HepG2 (cell line): ENCODE measurements around the gene PCDHGA1. TPM values are rescaled to one million over a fixed set of nuclear protein-coding genes. Genes with fewer than 3 reads are reported as not detected.

ENCODE experiments used
- HCFC1 ChIP-seq: fragments of 150-350 bp; IDR thresholded peaks from 2 replicates; pipeline ENCODE4 v1.6.1; 2014; ENCODE audit warnings: low read depth, low read length
- HMG20B ChIP-seq: conservative IDR thresholded peaks from 2 replicates; pipeline ENCODE4 v1.6.1; 2016; ENCODE audit warnings: missing genetic modification reagents, missing compliant biosample characterization
- KDM3A ChIP-seq: IDR thresholded peaks from 2 replicates; pipeline ENCODE4 v1.6.1; 2018; ENCODE audit warnings: low read depth, missing compliant biosample characterization
- KLF6 ChIP-seq: IDR thresholded peaks from 2 replicates; pipeline ENCODE4 v1.8.0; 2016; ENCODE audit warnings: missing biosample characterization, missing genetic modification reagents
- MXD1 ChIP-seq: sonication (generic); formaldehyde crosslinking; IDR thresholded peaks from 2 replicates; pipeline ENCODE4 v1.4.0; 2020; ENCODE audit warnings: mild to moderate bottlenecking, missing genetic modification reagents
- PAF1 ChIP-seq: IDR thresholded peaks from 2 replicates; pipeline ENCODE4 v1.6.1; 2016; ENCODE audit warnings: missing genetic modification reagents, missing compliant biosample characterization
- TBP ChIP-seq: sonication (generic); formaldehyde crosslinking; IDR thresholded peaks from 2 replicates; pipeline ENCODE4 v1.5.0; 2020; ENCODE audit warnings: missing genetic modification reagents
- THAP11 ChIP-seq: IDR thresholded peaks from 2 replicates; pipeline ENCODE4 v1.6.1; 2016; ENCODE audit warnings: missing biosample characterization, missing genetic modification reagents
- U2AF2 ChIP-seq: fragments of 200-400 bp; formaldehyde crosslinking; IDR thresholded peaks from 2 replicates; pipeline ENCODE4 v1.6.1; 2017; ENCODE audit warnings: low read depth, mild to moderate bottlenecking, low read length
- ZBTB20 ChIP-seq: sonication (generic); formaldehyde crosslinking; IDR thresholded peaks from 2 replicates; pipeline ENCODE4 v1.8.1; 2023; ENCODE audit warnings: missing genetic modification reagents, low read depth, mild to moderate bottlenecking, borderline replicate concordance
- ZBTB21 ChIP-seq: sonication (generic); formaldehyde crosslinking; IDR thresholded peaks from 2 replicates; pipeline ENCODE4 v1.4.0; 2020; ENCODE audit warnings: missing genetic modification reagents
- ZBTB33 ChIP-seq: sonication (generic); formaldehyde crosslinking; IDR thresholded peaks from 2 replicates; pipeline ENCODE4 v1.4.0; 2020; ENCODE audit warnings: missing genetic modification reagents
- ZNF292 ChIP-seq: sonication (generic); formaldehyde crosslinking; IDR thresholded peaks from 2 replicates; pipeline ENCODE4 v1.8.1; 2022; ENCODE audit warnings: mild to moderate bottlenecking, low read depth, missing genetic modification reagents, borderline replicate concordance
- ZNF33B ChIP-seq: sonication (generic); formaldehyde crosslinking; IDR thresholded peaks from 2 replicates; pipeline ENCODE4 v1.5.1; 2020; ENCODE audit warnings: mild to moderate bottlenecking, missing genetic modification reagents
- ZNF484 ChIP-seq: sonication (generic); formaldehyde crosslinking; IDR thresholded peaks from 2 replicates; pipeline ENCODE4 v1.5.1; 2020; ENCODE audit warnings: mild to moderate bottlenecking, low read depth, missing genetic modification reagents, borderline replicate concordance
- ZNF496 ChIP-seq: sonication (generic); formaldehyde crosslinking; IDR thresholded peaks from 2 replicates; pipeline ENCODE4 v1.8.1; 2023; ENCODE audit warnings: mild to moderate bottlenecking, moderate library complexity, missing genetic modification reagents; ENCODE audit not compliant: insufficient replicate concordance
- ZNF572 ChIP-seq: sonication (generic); formaldehyde crosslinking; IDR thresholded peaks from 2 replicates; pipeline ENCODE4 v1.5.1; 2020; ENCODE audit warnings: mild to moderate bottlenecking, missing genetic modification reagents
- ZNF672 ChIP-seq: sonication (generic); formaldehyde crosslinking; IDR thresholded peaks from 2 replicates; pipeline ENCODE4 v1.8.1; 2022; ENCODE audit warnings: missing genetic modification reagents
- ZNF761 ChIP-seq: sonication (generic); formaldehyde crosslinking; conservative IDR thresholded peaks from 2 replicates; pipeline ENCODE4 v1.4.0; 2020; ENCODE audit warnings: mild to moderate bottlenecking, missing genetic modification reagents
- ZNF773 ChIP-seq: sonication (generic); formaldehyde crosslinking; IDR thresholded peaks from 2 replicates; pipeline ENCODE4 v1.4.0; 2020; ENCODE audit warnings: missing genetic modification reagents, borderline replicate concordance
- ZNF792 ChIP-seq: IDR thresholded peaks from 2 replicates; pipeline ENCODE4 v1.6.1; 2016
- ZZZ3 ChIP-seq: sonication (generic); formaldehyde crosslinking; IDR thresholded peaks from 2 replicates; pipeline ENCODE4 v1.4.0; 2020; ENCODE audit warnings: missing genetic modification reagents, mild to moderate bottlenecking, borderline replicate concordance
- polyA plus RNA-seq, 8 experiments: library from polyadenylated mRNA; depleted of rRNA in 3 of 8; stranded (reverse) in 7 of 8; unstranded in 1 of 8; fragments of >200 nt; fragmentation: Illumina TruSeq in 4 of 8; extraction: Trizol in 4 of 8; gene quantifications; 2 replicates each; pipeline versions ENCODE4 v1.2.1 to v1.2.3, GENCODE V29; 2011 to 2016; ENCODE audit warnings: low read depth in 4 of 8, missing spikeins in 1 of 8, mixed read lengths in 1 of 8; ENCODE audit not compliant: insufficient read depth in 1 of 8
- total RNA-seq, 5 experiments: library from RNA; depleted of rRNA; stranded (reverse); fragments of >200 nt; fragmentation: Illumina TruSeq; extraction: Trizol; gene quantifications; 2 replicates each; pipeline ENCODE4 v1.2.3, GENCODE V29; 2016; ENCODE audit warnings: low read depth in 1 of 5
- TF ChIP-seq, protein P1 (sequence below): IDR thresholded peaks from 2 replicates; pipeline ENCODE4 v1.6.1; 2016; ENCODE audit warnings: missing compliant biosample characterization, missing genetic modification reagents, borderline replicate concordance
- TF ChIP-seq, protein P2 (sequence below): sonication (generic); formaldehyde crosslinking; IDR thresholded peaks from 2 replicates; pipeline ENCODE4 v1.8.0; 2022; ENCODE audit warnings: mild to moderate bottlenecking, missing genetic modification reagents

PCDHGA1 gene
- total and polyA plus RNA-seq, 2 of the 13 experiments (the other 11 are each of a cell fraction or from before 2014, with no cell fraction given) = 0.31 to 0.40 TPM

DNA sequence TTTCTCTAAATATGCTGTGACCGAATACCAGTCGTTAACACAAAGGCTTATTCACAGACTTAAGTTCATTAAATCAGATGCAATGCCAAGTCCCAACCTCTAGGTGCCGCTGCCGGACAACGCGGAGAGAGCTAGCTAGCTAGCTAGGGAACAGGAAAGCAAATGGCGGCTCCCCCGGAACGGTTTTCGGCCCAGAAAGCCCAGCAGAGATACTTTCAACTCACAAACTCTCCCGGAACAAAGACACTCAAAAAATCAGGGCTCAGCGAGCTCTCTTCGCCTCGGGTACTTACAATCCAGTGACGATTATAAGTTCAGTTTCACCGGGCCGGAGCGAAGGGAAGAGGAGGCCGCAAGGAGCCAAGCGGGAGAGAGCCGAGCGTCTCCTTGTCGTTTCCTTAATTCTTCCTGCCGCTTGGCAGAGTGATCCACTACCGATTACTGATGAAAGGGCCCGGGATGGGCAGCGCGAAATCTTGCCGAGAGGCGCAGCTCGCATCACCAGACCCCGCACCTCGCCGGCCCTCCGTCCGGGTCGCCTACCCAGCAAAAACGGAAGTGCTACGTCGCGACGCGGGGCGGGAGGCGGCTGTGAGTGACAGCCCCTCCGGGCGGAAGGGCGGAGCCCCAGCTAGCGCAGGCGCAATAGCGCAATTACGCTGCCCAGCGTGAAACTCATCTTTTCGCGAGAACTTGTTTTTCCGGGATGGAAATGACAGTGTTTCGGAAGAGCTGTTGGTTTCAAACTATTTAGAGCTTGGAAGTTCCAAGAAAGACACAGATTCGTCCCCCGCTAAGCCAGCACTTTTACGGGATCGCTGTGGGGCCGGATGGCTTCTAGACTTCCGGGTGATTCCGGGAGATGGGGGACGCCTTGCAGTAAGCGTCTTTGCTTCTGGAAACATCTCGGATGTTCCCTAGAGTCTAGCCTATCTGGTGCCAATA, 9.8 kb upstream of the PCDHGA1 start, which contains the start of gene TAF7 (continued):
- TF ChIP-seq, protein P1, sequence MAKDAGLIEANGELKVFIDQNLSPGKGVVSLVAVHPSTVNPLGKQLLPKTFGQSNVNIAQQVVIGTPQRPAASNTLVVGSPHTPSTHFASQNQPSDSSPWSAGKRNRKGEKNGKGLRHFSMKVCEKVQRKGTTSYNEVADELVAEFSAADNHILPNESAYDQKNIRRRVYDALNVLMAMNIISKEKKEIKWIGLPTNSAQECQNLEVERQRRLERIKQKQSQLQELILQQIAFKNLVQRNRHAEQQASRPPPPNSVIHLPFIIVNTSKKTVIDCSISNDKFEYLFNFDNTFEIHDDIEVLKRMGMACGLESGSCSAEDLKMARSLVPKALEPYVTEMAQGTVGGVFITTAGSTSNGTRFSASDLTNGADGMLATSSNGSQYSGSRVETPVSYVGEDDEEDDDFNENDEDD (CRISPR knock-in tag) = peak; percentile 67; the same call in 1 of the 2 replicates
- TF ChIP-seq PAF1 (no peak), ZNF33B (CRISPR knock-in tag) (no peak), ZNF792 (CRISPR knock-in tag) (0 out of 2 replicates have a peak, but pooled peaks have one; percentile 35), ZBTB21 (CRISPR knock-in tag) (no peak), ZBTB20 (no peak), HCFC1 (no peak; the same call in 1 of the 2 replicates), ZNF292 (CRISPR knock-in tag) (no peak), KLF6 (peak; percentile 83; the same call in 1 of the 2 replicates), ZBTB33 (CRISPR knock-in tag) (no peak), U2AF2 (0 out of 2 replicates have a peak, but pooled peaks have one; percentile 30), HMG20B (CRISPR knock-in tag) (0 out of 2 replicates have a peak, but pooled peaks have one; percentile 8), THAP11 (peak; percentile 84), ZNF496 (CRISPR knock-in tag) (no peak), TBP (no peak), ZNF572 (CRISPR knock-in tag) (peak; percentile 90; the same call in 1 of the 2 replicates), ZNF672 (CRISPR knock-in tag) (no peak), ZNF484 (CRISPR knock-in tag) (no peak), ZNF773 (peak; percentile 66; the same call in 1 of the 2 replicates), ZZZ3 (CRISPR knock-in tag) (peak; percentile 75; the same call in 1 of the 2 replicates), ZNF761 (CRISPR knock-in tag) (0 out of 2 replicates have a peak, but pooled peaks have one; percentile 46), MXD1 (CRISPR knock-in tag) (no peak), KDM3A (0 out of 2 replicates have a peak, but pooled peaks have one; percentile 41)
- TF ChIP-seq, protein P2, sequence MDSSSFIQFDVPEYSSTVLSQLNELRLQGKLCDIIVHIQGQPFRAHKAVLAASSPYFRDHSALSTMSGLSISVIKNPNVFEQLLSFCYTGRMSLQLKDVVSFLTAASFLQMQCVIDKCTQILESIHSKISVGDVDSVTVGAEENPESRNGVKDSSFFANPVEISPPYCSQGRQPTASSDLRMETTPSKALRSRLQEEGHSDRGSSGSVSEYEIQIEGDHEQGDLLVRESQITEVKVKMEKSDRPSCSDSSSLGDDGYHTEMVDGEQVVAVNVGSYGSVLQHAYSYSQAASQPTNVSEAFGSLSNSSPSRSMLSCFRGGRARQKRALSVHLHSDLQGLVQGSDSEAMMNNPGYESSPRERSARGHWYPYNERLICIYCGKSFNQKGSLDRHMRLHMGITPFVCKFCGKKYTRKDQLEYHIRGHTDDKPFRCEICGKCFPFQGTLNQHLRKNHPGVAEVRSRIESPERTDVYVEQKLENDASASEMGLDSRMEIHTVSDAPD (CRISPR knock-in tag) = peak; percentile 44; the same call in 1 of the 2 replicates
